ENCODE measurements around the gene COTL1. TPM values are rescaled to one million over a fixed set of nuclear protein-coding genes. Genes with fewer than 3 reads are reported as not detected.

The COTL1 gene
- total RNA-seq, 4 donors from 2014 or later = 55.3 to 95.1 (median 78.4) TPM

GRCh38 chr16:84643180-84643583 lies 25.3 kb upstream of the COTL1 start:
- no peak for TF ChIP-seq CTCF (IDR thresholded peaks at IDR 0.05)
- ATAC-seq (ENCODE audit: low FRiP score) (peak; percentile 88), DNase-seq (ENCODE audit: low spot score) (peak; percentile 31)

GRCh38 chr16:84641643-84642358 lies 23.9 kb upstream of the COTL1 start:
- no peak for TF ChIP-seq CTCF (IDR thresholded peaks at IDR 0.05)
- DNase-seq (ENCODE audit: low spot score) = no peak
- ATAC-seq (ENCODE audit: low FRiP score) = no peak

GRCh38 chr16:84640145-84640544 lies 22.3 kb upstream of the COTL1 start:
- ATAC-seq (ENCODE audit: low FRiP score) (no peak), DNase-seq (ENCODE audit: low spot score) (no peak)
- no peak for TF ChIP-seq CTCF (IDR thresholded peaks at IDR 0.05)

- TF ChIP-seq CTCF (IDR thresholded peaks at IDR 0.05) = no peak
- DNase-seq (ENCODE audit: low spot score) (no peak), ATAC-seq (ENCODE audit: low FRiP score) (no peak)
Measured at GRCh38 chr16:84638231-84638806, 20.4 kb upstream of the COTL1 start.

- ATAC-seq (ENCODE audit: low FRiP score) = no peak
- no peak for DNase-seq (ENCODE audit: low spot score)
- TF ChIP-seq CTCF (IDR thresholded peaks at IDR 0.05) = no peak
Measured at GRCh38 chr16:84637709-84638108, 19.8 kb upstream of the COTL1 start.

- ATAC-seq (ENCODE audit: low FRiP score) = peak; percentile 17
Measured at GRCh38 chr16:84635702-84636101, 17.8 kb upstream of the COTL1 start.

More at GRCh38 chr16:84635702-84636101, 17.8 kb upstream of the COTL1 start:
- TF ChIP-seq CTCF (IDR thresholded peaks at IDR 0.05) = no peak
- DNase-seq (ENCODE audit: low spot score) = no peak
